ENCODE measurements around the gene RFWD3. TPM values are rescaled to one million over a fixed set of nuclear protein-coding genes. Genes with fewer than 3 reads are reported as not detected.

Gene RFWD3
- total RNA-seq, 1 donor from 2014 or later, result 63.2 TPM

DNA sequence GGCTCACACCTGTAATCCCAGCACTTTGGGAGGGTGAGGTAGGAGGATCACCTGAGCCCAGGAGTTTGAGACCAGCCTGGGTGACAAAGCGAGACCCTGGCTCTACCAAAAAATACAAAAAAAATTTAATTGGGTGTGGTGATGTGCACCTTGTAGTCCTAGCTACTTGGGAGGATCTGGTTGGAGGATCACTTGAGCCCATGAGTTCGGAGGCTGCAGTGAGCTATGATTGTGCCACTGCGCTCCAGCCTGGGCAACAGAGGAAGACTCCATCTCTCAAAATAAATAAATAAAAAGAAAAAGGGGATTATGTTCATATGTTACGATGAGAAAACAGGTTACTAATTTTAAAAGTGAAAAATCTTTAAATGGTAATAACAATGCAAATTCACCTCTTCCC lies 33.0 kb upstream of the RFWD3 start:
- ChIA-PET POLR2A (interaction anchor here (0.6 to 2.8 kb wide), 4 partner anchors 16 to 1663 kb away, joined by 3 to 45 read pairs (median 12); partner anchors contain the start of gene RFWD3), CTCF (interaction anchor here (1.2 to 3.1 kb wide), 2 partner anchors 48 to 163 kb away, joined by 3 to 11 read pairs; no protein-coding TSS in a partner anchor)
- no peak for DNase-seq
- peak overlapping the region; percentile 97 for H3K4me3 Mint-ChIP-seq
- ATAC-seq (ENCODE audit: low read depth), result no peak
- H3K27ac Mint-ChIP-seq, result peak overlapping the region; percentile 35
- H3K36me3 Mint-ChIP-seq (ENCODE audit: low read depth), result peaks cover 13% of the 10 kb centered on the region
- intact Hi-C loops (cut with micrococcal nuclease), result loop anchor here (2.0 to 10.0 kb wide), 7 partner anchors 17 to 1065 kb away; partner anchors contain the start of genes FA2H, GLG1, KARS1 and TERF2IP
- H3K27me3 Mint-ChIP-seq, result no peaks in the 10 kb centered on the region
- H3K9me3 Mint-ChIP-seq, result no peaks in the 10 kb centered on the region
- TF ChIP-seq, protein P1, sequence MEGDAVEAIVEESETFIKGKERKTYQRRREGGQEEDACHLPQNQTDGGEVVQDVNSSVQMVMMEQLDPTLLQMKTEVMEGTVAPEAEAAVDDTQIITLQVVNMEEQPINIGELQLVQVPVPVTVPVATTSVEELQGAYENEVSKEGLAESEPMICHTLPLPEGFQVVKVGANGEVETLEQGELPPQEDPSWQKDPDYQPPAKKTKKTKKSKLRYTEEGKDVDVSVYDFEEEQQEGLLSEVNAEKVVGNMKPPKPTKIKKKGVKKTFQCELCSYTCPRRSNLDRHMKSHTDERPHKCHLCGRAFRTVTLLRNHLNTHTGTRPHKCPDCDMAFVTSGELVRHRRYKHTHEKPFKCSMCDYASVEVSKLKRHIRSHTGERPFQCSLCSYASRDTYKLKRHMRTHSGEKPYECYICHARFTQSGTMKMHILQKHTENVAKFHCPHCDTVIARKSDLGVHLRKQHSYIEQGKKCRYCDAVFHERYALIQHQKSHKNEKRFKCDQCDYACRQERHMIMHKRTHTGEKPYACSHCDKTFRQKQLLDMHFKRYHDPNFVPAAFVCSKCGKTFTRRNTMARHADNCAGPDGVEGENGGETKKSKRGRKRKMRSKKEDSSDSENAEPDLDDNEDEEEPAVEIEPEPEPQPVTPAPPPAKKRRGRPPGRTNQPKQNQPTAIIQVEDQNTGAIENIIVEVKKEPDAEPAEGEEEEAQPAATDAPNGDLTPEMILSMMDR (IDR thresholded peaks at IDR 0.05), result no peak
- H3K4me1 Mint-ChIP-seq, result peaks cover 55% of the 10 kb centered on the region

DNA sequence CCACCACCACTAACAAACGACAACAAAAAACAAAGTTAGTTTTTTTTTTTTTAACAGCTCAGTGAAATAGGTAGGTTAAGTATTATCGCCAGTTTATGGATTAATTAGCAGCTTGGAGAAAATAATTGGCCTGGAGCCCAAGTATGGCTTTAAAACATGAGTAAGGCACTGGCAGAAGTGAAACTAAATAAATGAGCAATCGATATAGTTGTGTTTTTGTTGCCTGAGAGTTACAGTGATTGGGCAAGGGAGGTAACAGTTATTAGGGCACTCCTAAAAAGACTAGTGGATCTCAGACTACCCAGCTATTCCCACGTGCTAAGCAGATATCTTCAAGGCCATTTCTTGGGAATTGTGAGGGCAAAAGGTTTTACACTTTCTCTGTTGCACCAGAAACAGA lies 31.5 kb upstream of the RFWD3 start:
- no peak for DNase-seq
- Mint-ChIP-seq H3K9me3 (no peaks in the 10 kb centered on the region), H3K27ac (peak overlapping the region; percentile 68), H3K4me1 (peaks cover 55% of the 10 kb centered on the region), H3K36me3 (ENCODE audit: low read depth) (peaks cover 20% of the 10 kb centered on the region), H3K27me3 (no peaks in the 10 kb centered on the region), H3K4me3 (peak overlapping the region; percentile 35)
- ChIA-PET POLR2A (interaction anchor here (1.4 kb wide), 1 partner anchor 32 kb away, joined by 4 read pairs; the partner anchor contains the start of gene RFWD3), CTCF (interaction anchor here (3.1 kb wide), 1 partner anchor 164 kb away, joined by 11 read pairs; no protein-coding TSS in a partner anchor)
- TF ChIP-seq, protein P1 (IDR thresholded peaks at IDR 0.05), result no peak
- no peak for ATAC-seq (ENCODE audit: low read depth)
- intact Hi-C loops (cut with micrococcal nuclease), result loop anchor here (5.0 kb wide), 1 partner anchor 949 kb away; the partner anchor contains the start of genes KARS1 and TERF2IP

DNA sequence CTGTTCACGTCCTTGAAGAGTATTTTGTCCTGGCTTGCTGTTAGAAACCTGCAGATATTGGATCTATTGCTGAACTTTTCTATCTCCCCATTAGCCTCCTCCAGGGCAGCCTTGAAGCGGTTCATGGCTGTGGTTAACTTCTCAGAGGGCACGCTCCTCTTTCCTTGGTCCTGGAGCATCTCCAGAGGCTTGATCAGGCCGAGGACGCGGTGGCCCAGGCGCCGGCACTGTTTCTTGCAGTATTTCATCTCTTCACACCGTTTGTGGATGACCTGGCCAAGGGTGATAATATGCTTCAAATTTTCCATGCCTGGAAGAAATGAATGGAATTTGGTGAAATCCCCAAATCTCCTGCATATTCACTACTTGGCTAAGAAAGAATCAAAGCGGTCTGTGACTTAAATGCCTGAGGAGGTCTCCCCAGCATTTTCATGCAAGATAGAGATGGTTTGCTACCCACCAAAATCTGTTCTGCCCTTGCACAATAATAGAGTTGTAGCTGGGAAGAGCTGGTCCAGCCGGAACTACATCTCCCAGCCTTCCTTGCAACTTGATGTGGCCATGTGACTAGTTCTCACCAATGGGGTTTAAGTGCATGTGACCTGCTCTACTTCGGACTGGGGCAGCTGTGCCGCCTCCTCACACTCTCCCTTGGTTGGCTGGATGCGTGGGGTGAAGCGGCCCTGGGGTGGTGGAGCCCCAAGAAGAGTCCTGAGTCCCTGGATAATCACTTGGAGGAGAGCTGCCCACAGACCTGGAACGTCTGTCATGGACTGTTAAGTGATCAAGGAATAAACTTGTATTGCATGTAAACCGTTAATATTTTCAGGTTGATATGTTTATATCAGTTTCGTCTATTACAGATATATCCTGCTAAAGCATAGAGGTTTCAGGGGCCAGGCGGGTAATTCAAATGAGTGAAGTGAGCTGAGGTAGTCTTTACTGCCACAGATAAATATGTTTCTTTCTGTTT lies 29.1 kb upstream of the RFWD3 start:
- H3K27ac Mint-ChIP-seq, result peak overlapping the region; percentile 71
- peak; percentile 44 for DNase-seq

DNA sequence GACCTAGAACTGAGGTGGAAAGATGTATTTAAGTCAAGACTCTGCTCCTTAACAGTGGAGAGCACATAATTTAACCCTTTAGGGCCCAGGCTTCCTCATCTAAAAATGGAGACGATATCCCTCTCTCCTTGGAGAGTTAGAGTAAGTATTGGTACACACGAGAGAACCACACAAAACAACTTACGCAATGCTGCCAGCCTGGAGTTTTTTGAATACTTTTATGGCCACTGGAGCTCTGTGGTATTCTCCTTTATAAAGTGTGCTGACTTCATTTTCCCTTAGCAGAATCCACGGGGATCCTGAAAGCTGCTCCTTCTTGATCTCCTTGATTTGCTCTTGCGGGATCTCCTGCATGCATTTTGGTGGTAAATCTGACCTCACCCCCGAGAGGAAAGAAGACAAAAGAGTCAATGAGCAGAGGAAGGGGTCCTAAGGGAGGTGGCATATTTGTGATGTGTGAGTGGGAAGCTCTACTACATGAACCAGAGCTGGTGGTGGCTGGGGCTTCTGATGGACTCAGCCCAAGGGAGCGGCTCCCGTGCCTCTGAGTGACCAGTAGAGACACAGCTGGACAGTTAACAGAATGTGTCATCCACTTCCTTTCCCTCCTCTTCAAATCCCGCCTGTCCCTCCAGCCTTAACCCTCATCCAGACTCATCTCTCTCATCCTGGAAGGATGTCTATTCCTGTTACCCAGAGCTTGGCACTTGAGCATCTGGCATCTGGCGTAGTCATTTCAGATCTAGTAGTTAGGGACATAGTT lies 24.6 kb upstream of the RFWD3 start:
- ChIA-PET POLR2A (no interaction called here), CTCF (no interaction called here)
- intact Hi-C loops (cut with micrococcal nuclease), result no loop called here
- TF ChIP-seq, protein P1 (IDR thresholded peaks at IDR 0.05), result no peak
- Mint-ChIP-seq H3K9me3 (no peaks in the 10 kb centered on the region), H3K4me3 (no peak overlapping the region), H3K4me1 (peaks cover 6% of the 10 kb centered on the region), H3K36me3 (ENCODE audit: low read depth) (peaks cover 52% of the 10 kb centered on the region), H3K27ac (no peak overlapping the region), H3K27me3 (no peaks in the 10 kb centered on the region)
- DNase-seq (no peak), ATAC-seq (ENCODE audit: low read depth) (no peak)

More for the DNA sequence above, 29.1 kb upstream of the RFWD3 start:
- Mint-ChIP-seq H3K9me3 (no peaks in the 10 kb centered on the region), H3K27me3 (no peaks in the 10 kb centered on the region), H3K36me3 (ENCODE audit: low read depth) (peaks cover 37% of the 10 kb centered on the region), H3K4me1 (peaks cover 41% of the 10 kb centered on the region), H3K4me3 (peak overlapping the region; percentile 82)
- intact Hi-C loops (cut with micrococcal nuclease), result loop anchor here (1.0 to 5.0 kb wide), 3 partner anchors 12 to 952 kb away; partner anchors contain the start of genes KARS1, RFWD3 and TERF2IP
- ChIA-PET CTCF (interaction anchor here (1.3 kb wide), 1 partner anchor 167 kb away, joined by 5 read pairs; no protein-coding TSS in a partner anchor), POLR2A (interaction anchor here (0.6 to 2.1 kb wide), 4 partner anchors 12 to 89 kb away, joined by 3 to 32 read pairs (median 4); partner anchors contain the start of genes GLG1 and RFWD3)
- ATAC-seq (ENCODE audit: low read depth), result peak; percentile 89
- TF ChIP-seq, protein P1 (IDR thresholded peaks at IDR 0.05), result no peak

Data from activated B cell treated with CpG ODN at 0.5 μM for 24 hours (primary cell).